Keratinocyte (primary cell): ENCODE data around the gene DLL4. TPM values are rescaled to one million over a fixed set of nuclear protein-coding genes. Genes with fewer than 3 reads are reported as not detected.

Experiments
- DNase-seq: peaks from one replicate; pipeline ENCODE4 v3.0.0-alpha.2; 2011; ENCODE audit warnings: low read depth, missing footprints, low spot score
- FAIRE-seq: peaks from 2 replicates; lab custom pipeline; 2011; peaks lifted over from hg19 to GRCh38; lab: Jason Lieb, UNC
- H2AFZ ChIP-seq: 2 replicates; pipeline ENCODE4 v1.6.0; 2012; ENCODE audit warnings: low read length, control low read depth, inconsistent platforms; ENCODE audit not compliant: control insufficient read depth
- H3K27ac ChIP-seq: 2 replicates; pipeline ENCODE4 v1.5.1; 2011; ENCODE audit warnings: low read length; ENCODE audit not compliant: control insufficient read depth, insufficient read depth
- H3K27me3 ChIP-seq: 3 replicates; pipeline ENCODE4 v1.6.0; 2011; ENCODE audit warnings: low read length; ENCODE audit not compliant: control insufficient read depth, insufficient read depth; ENCODE audit errors: extremely low read depth
- H3K36me3 ChIP-seq, 2 experiments: 2 replicates in 1 of 2; 3 replicates in 1 of 2; pipeline ENCODE4 v1.5.1; 2011; ENCODE audit warnings: low read length in 2 of 2, mild to moderate bottlenecking in 1 of 2; ENCODE audit not compliant: control insufficient read depth in 2 of 2, insufficient read depth in 2 of 2; ENCODE audit errors: extremely low read depth in 1 of 2
- H3K4me1 ChIP-seq: 3 replicates; pipeline ENCODE4 v1.5.1; 2011; ENCODE audit warnings: low read length; ENCODE audit not compliant: control insufficient read depth, insufficient read depth; ENCODE audit errors: extremely low read depth
- H3K4me2 ChIP-seq: 3 replicates; pipeline ENCODE4 v1.6.0; 2011; ENCODE audit warnings: low read depth, low read length; ENCODE audit not compliant: control insufficient read depth, insufficient read depth; ENCODE audit errors: extremely low read depth
- H3K4me3 ChIP-seq, 3 experiments: fragments of 200-600 bp in 1 of 3; sonication (generic) in 1 of 3; 2 replicates in 2 of 3; 3 replicates in 1 of 3; pipeline ENCODE4 v1.5.1; 2011 to 2016; ENCODE audit warnings: low read length in 3 of 3, mild to moderate bottlenecking in 3 of 3, control low read depth in 2 of 3, inconsistent platforms in 1 of 3, low read depth in 1 of 3, mixed read lengths in 1 of 3, mixed run types in 1 of 3, moderate library complexity in 1 of 3; ENCODE audit not compliant: control insufficient read depth in 2 of 3, insufficient read depth in 2 of 3; ENCODE audit errors: extremely low read depth in 1 of 3
- H3K79me2 ChIP-seq: 2 replicates; pipeline ENCODE4 v1.6.0; 2012; ENCODE audit warnings: low read length; ENCODE audit not compliant: control insufficient read depth, insufficient read depth
- H3K9ac ChIP-seq: 3 replicates; pipeline ENCODE4 v1.6.0; 2011; ENCODE audit warnings: low read length; ENCODE audit not compliant: control insufficient read depth, insufficient read depth; ENCODE audit errors: extremely low read depth
- H3K9me1 ChIP-seq: 3 replicates; pipeline ENCODE4 v1.6.0; 2011; ENCODE audit warnings: low read length; ENCODE audit not compliant: control insufficient read depth, insufficient read depth; ENCODE audit errors: extremely low read depth
- H3K9me3 ChIP-seq: 2 replicates; pipeline ENCODE4 v1.5.1; 2012; ENCODE audit warnings: low read depth, low read length; ENCODE audit not compliant: control insufficient read depth
- H4K20me1 ChIP-seq: 3 replicates; pipeline ENCODE4 v1.6.0; 2011; ENCODE audit warnings: low read length; ENCODE audit not compliant: control insufficient read depth, insufficient read depth; ENCODE audit errors: extremely low read depth
- EZH2 ChIP-seq: IDR thresholded peaks from one replicate; pipeline ENCODE4 v1.6.1; 2012; ENCODE audit warnings: inconsistent platforms, mild to moderate bottlenecking, low read length, moderate library complexity
- dilution Hi-C: fragments of 300-500 bp; cut with MboI; formaldehyde crosslinking; loops from one replicate; pipeline ENCODE4 v1.7.0; 2020; ENCODE audit warnings: low sequenced_read_pairs; ENCODE audit not compliant: extremely low pct_ligation_motif_present
- polyA plus RNA-seq, 5 experiments: library from polyadenylated mRNA; depleted of rRNA in 3 of 5; stranded (reverse) in 3 of 5; stranded (forward) in 1 of 5; unstranded in 1 of 5; fragments of >200 nt; gene quantifications; 1 replicate in 1 of 5; 2 replicates in 3 of 5; 3 replicates in 1 of 5; pipeline versions ENCODE4 v1.2.1 to v1.2.3, GENCODE V29; 2011 to 2012; ENCODE audit warnings: missing spikeins in 2 of 5, low read depth in 1 of 5, low replicate concordance in 1 of 5
- small RNA-seq, 3 experiments: library from RNA; depleted of rRNA; stranded (forward); fragments of <200 nt; gene quantifications; one replicate each; pipeline ENCODE3, GENCODE V24; 2012; ENCODE audit warnings: low read depth in 3 of 3, low replicate concordance in 1 of 3; ENCODE audit not compliant: insufficient read length in 3 of 3
- TF ChIP-seq, protein P1 (sequence below), 3 experiments: IDR thresholded peaks in 1 of 3; conservative IDR thresholded peaks in 1 of 3; optimal IDR thresholded peaks in 1 of 3; 2 replicates in 2 of 3; 3 replicates in 1 of 3; pipeline versions ENCODE3 to v1.5.1; 2011; ENCODE audit warnings: low read length in 3 of 3, mild to moderate bottlenecking in 3 of 3, moderate library complexity in 2 of 3, control low read depth in 1 of 3, inconsistent platforms in 1 of 3; ENCODE audit not compliant: insufficient read depth in 2 of 3; ENCODE audit errors: extremely low read depth in 1 of 3

DLL4 gene
- polyA plus RNA-seq, 1 donor (not counting 4 experiments of a cell fraction or from before 2014, with no cell fraction given), result not detected

DNA sequence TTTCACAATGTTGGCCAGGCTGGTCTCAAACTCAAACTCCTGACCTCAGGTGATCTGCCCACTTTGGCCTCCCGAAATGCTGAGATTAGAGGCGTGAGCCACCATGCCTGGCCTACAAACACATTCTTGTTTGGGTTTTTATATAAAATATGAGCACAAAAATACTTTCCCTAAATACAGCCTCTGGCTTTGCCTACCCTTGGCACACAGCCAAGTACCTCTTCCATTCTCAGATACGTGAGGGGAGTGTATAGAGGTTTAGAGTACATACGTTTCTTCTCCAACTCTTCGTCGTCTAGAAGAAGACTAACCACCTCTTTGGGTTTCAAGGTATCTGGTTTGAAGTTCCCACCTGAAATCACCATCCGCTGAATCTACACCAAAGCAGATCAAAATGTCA is 57.7 kb downstream of the DLL4 start:
- TF ChIP-seq EZH2, result no peak
- TF ChIP-seq, protein P1, sequence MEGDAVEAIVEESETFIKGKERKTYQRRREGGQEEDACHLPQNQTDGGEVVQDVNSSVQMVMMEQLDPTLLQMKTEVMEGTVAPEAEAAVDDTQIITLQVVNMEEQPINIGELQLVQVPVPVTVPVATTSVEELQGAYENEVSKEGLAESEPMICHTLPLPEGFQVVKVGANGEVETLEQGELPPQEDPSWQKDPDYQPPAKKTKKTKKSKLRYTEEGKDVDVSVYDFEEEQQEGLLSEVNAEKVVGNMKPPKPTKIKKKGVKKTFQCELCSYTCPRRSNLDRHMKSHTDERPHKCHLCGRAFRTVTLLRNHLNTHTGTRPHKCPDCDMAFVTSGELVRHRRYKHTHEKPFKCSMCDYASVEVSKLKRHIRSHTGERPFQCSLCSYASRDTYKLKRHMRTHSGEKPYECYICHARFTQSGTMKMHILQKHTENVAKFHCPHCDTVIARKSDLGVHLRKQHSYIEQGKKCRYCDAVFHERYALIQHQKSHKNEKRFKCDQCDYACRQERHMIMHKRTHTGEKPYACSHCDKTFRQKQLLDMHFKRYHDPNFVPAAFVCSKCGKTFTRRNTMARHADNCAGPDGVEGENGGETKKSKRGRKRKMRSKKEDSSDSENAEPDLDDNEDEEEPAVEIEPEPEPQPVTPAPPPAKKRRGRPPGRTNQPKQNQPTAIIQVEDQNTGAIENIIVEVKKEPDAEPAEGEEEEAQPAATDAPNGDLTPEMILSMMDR (optimal IDR thresholded peaks at IDR 0.05 in 1 of 3, IDR thresholded peaks at IDR 0.05 in 1 of 3, conservative IDR thresholded peaks at IDR 0.05 in 1 of 3; ENCODE audit: extremely low read depth in 1 of 3, insufficient read depth in 2 of 3, low read length in 3 of 3), result no peak

DNA sequence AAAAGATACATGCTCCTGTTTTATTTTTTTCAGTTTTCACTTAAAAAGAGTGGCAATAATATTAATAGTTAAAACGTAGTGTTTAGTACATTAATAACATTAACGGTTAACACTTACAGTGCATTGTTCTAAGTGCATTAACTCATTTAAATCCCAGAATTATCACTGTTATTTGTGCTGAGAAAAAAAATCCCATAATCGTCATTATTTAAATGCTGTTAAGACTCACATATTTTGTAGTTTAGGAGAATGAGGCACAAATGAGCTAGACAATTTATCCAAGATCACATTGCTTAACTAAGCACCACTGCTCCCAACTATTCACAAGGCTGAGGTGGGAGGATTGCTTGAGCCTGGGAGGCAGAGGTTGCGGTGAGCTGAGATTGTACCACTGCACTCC is 59.0 kb downstream of the DLL4 start:
- H3K79me2 ChIP-seq, result no peaks in the 10 kb centered on the region
- peaks cover 3% of the 10 kb centered on the region for H3K9me1 ChIP-seq
- no peak overlapping the region for H3K4me2 ChIP-seq
- no peak for FAIRE-seq
- TF ChIP-seq, protein P1 (optimal IDR thresholded peaks at IDR 0.05 in 1 of 3, IDR thresholded peaks at IDR 0.05 in 1 of 3, conservative IDR thresholded peaks at IDR 0.05 in 1 of 3; ENCODE audit: extremely low read depth in 1 of 3, insufficient read depth in 2 of 3, low read length in 3 of 3), result no peak
- TF ChIP-seq EZH2, result no peak
- peaks cover 24 to 61% of the 10 kb centered on the region in 2 experiments for H3K36me3 ChIP-seq
- H3K4me1 ChIP-seq, result no peaks in the 10 kb centered on the region
- no peaks in the 10 kb centered on the region for H3K27me3 ChIP-seq
- no peak for DNase-seq
- H3K9me3 ChIP-seq, result no peaks in the 10 kb centered on the region
- dilution Hi-C loops, result no loop called here
- H3K9ac ChIP-seq, result no peak overlapping the region
- no peak overlapping the region for H3K4me3 ChIP-seq
- H4K20me1 ChIP-seq, result no peaks in the 10 kb centered on the region
- no peak overlapping the region for H3K27ac ChIP-seq
- H2AFZ ChIP-seq, result no peak overlapping the region

More for the DNA sequence above, 57.7 kb downstream of the DLL4 start:
- FAIRE-seq, result no peak
- H3K4me3 ChIP-seq, result no peak overlapping the region
- H2AFZ ChIP-seq, result no peak overlapping the region
- H3K79me2 ChIP-seq, result no peaks in the 10 kb centered on the region
- no peak overlapping the region for H3K9ac ChIP-seq
- no peaks in the 10 kb centered on the region for H3K4me1 ChIP-seq
- DNase-seq, result no peak
- H3K27ac ChIP-seq, result no peak overlapping the region
- dilution Hi-C loops, result no loop called here
- H3K9me1 ChIP-seq, result peaks cover 3% of the 10 kb centered on the region
- H3K4me2 ChIP-seq, result no peak overlapping the region
- peaks cover 32 to 69% of the 10 kb centered on the region in 2 experiments for H3K36me3 ChIP-seq
- H3K9me3 ChIP-seq, result no peaks in the 10 kb centered on the region
- H4K20me1 ChIP-seq, result no peaks in the 10 kb centered on the region
- H3K27me3 ChIP-seq, result no peaks in the 10 kb centered on the region

Small RNAs within 50 kb of the gene (small RNA-seq; reads per million reads assigned to genes)
- gene ISCA1P4, result 0 reads per million in 3 experiments

Other genes with a start within 250 kb of the DLL4 start
- gene RAD51, start 234.2 kb upstream of the DLL4 start, polyA plus RNA-seq, result 2.0 to 7.4 TPM (median 6.9 TPM) in 3 replicates
- gene RMDN3, start 174.1 kb upstream of the DLL4 start, polyA plus RNA-seq, result 22.2 to 23.0 TPM (median 22.2 TPM) in 3 replicates
- gene GCHFR, start 165.3 kb upstream of the DLL4 start, polyA plus RNA-seq, result 1.6 to 3.1 TPM (median 2.7 TPM) in 3 replicates
- 0.09 to 0.15 TPM (median 0.14 TPM) in 3 replicates for gene C15orf62, start 159.4 kb upstream of the DLL4 start, polyA plus RNA-seq
- gene ZFYVE19, start 122.3 kb upstream of the DLL4 start, polyA plus RNA-seq, result 19.0 to 26.2 TPM (median 24.5 TPM) in 3 replicates
- gene DNAJC17, start 121.9 kb upstream of the DLL4 start, polyA plus RNA-seq, result 27.0 to 55.9 TPM (median 35.3 TPM) in 3 replicates
- not detected in 3 replicates for gene PPP1R14D, start 100.6 kb upstream of the DLL4 start, polyA plus RNA-seq
- 30.1 to 146 TPM (median 40.9 TPM) in 3 replicates for gene SPINT1, start 85.3 kb upstream of the DLL4 start, polyA plus RNA-seq
- 1.2 to 12.1 TPM (median 7.1 TPM) in 3 replicates for gene RHOV, start 55.1 kb upstream of the DLL4 start, polyA plus RNA-seq
- gene VPS18, start 34.9 kb upstream of the DLL4 start, polyA plus RNA-seq, result 11.6 to 21.1 TPM (median 18.2 TPM) in 3 replicates
- gene CHAC1, start 24.1 kb downstream of the DLL4 start, polyA plus RNA-seq, result 6.4 to 7.2 TPM (median 6.9 TPM) in 3 replicates
- gene INO80, start 186.9 kb downstream of the DLL4 start, polyA plus RNA-seq, result 6.7 to 10.3 TPM (median 8.0 TPM) in 3 replicates